Activated naive CD4-positive, alpha-beta T cell treated with anti-CD3 and anti-CD28 coated beads, Interleukin-2, amount 10 ng/mL, durations not matched to agents 7 days and 5 days (primary cell): ENCODE measurements around the gene AKTIP.
"Not testable (repeated sequence)": the region's sequence is repeated elsewhere in the genome, so short reads cannot be mapped to it uniquely, and the experiment has no call there.

Experiments used
- CTCF ChIA-PET: fragments of 350-600 bp; sonication (Branson Sonifier 250); formaldehyde crosslinking; loops from one replicate; lab custom pipeline; 2021; ENCODE audit warnings: antibody characterized with exemption; lab: Charles Lee
- DNase-seq: peaks from one replicate; pipeline ENCODE4 v3.0.0-alpha.2; 2020
- H3K27ac Mint-ChIP-seq: one replicate; pipeline ENCODE4 v1.8.0; 2021; ENCODE audit warnings: mild to moderate bottlenecking, moderate library complexity, mixed read lengths
- H3K27me3 Mint-ChIP-seq: one replicate; pipeline ENCODE4 v1.8.0; 2021; ENCODE audit warnings: mild to moderate bottlenecking, mixed read lengths
- H3K36me3 Mint-ChIP-seq: one replicate; pipeline ENCODE4 v1.8.0; 2021; ENCODE audit warnings: mixed read lengths
- H3K4me1 Mint-ChIP-seq: one replicate; pipeline ENCODE4 v1.8.0; 2021; ENCODE audit warnings: mixed read lengths
- H3K4me3 Mint-ChIP-seq: one replicate; pipeline ENCODE4 v1.8.0; 2021; ENCODE audit warnings: mild to moderate bottlenecking, moderate library complexity, mixed read lengths
- H3K9me3 Mint-ChIP-seq: one replicate; pipeline ENCODE4 v1.8.0; 2021; ENCODE audit warnings: mixed read lengths

Gene AKTIP

GRCh38 chr16:53528797-53529196 lies 25.8 kb upstream of the AKTIP start:
- Mint-ChIP-seq H3K27me3 (peaks cover 25% of the 10 kb centered on the region), H3K27ac (no peak overlapping the region), H3K36me3 (no peaks in the 10 kb centered on the region), H3K4me1 (peaks cover 4% of the 10 kb centered on the region), H3K4me3 (no peak overlapping the region), H3K9me3 (no peaks in the 10 kb centered on the region)
- no peak for DNase-seq
- CTCF ChIA-PET = no interaction called here

- CTCF ChIA-PET = no interaction called here
- Mint-ChIP-seq H3K4me1 (peaks cover 22% of the 10 kb centered on the region), H3K27ac (no peak overlapping the region)
Observed at GRCh38 chr16:53523971-53524548, 21.1 kb upstream of the AKTIP start.

GRCh38 chr16:53523126-53523804 lies 20.3 kb upstream of the AKTIP start:
- CTCF ChIA-PET = interaction anchor here (2.0 kb wide), 1 partner anchor 26 kb away, joined by 4 read pairs; no protein-coding TSS in a partner anchor
- Mint-ChIP-seq H3K27me3 (peaks cover 22% of the 10 kb centered on the region), H3K36me3 (no peaks in the 10 kb centered on the region), H3K9me3 (no peaks in the 10 kb centered on the region), H3K4me1 (peaks cover 30% of the 10 kb centered on the region), H3K4me3 (no peak overlapping the region), H3K27ac (no peak overlapping the region)
- DNase-seq = no peak

More at GRCh38 chr16:53523971-53524548, 21.1 kb upstream of the AKTIP start:
- H3K4me3 Mint-ChIP-seq = no peak overlapping the region
- no peaks in the 10 kb centered on the region for H3K36me3 Mint-ChIP-seq
- no peak for DNase-seq
- no peaks in the 10 kb centered on the region for H3K9me3 Mint-ChIP-seq
- peaks cover 23% of the 10 kb centered on the region for H3K27me3 Mint-ChIP-seq

GRCh38 chr16:53519417-53520091 lies 16.5 kb upstream of the AKTIP start:
- CTCF ChIA-PET = interaction anchor here (0.7 to 1.1 kb wide), 2 partner anchors 11 to 30 kb away, joined by 3 to 4 read pairs; no protein-coding TSS in a partner anchor
- Mint-ChIP-seq H3K27ac (peak overlapping the region; percentile 91), H3K9me3 (no peaks in the 10 kb centered on the region), H3K36me3 (peaks cover 12% of the 10 kb centered on the region), H3K27me3 (peaks cover 27% of the 10 kb centered on the region), H3K4me3 (peak overlapping the region; percentile 71), H3K4me1 (peaks cover 56% of the 10 kb centered on the region)
- DNase-seq = no peak

GRCh38 chr16:53518550-53519416 lies 15.8 kb upstream of the AKTIP start:
- CTCF ChIA-PET = interaction anchor here (0.7 to 1.7 kb wide), 3 partner anchors 12 to 31 kb away, joined by 3 to 4 read pairs (median 4); no protein-coding TSS in a partner anchor
- peak; percentile 90 for DNase-seq
- H3K27ac Mint-ChIP-seq = peak overlapping the region; percentile 91
- H3K9me3 Mint-ChIP-seq = peaks cover 7% of the 10 kb centered on the region
- peaks cover 17% of the 10 kb centered on the region for H3K36me3 Mint-ChIP-seq
- H3K4me1 Mint-ChIP-seq = peaks cover 64% of the 10 kb centered on the region
- peak overlapping the region; percentile 71 for H3K4me3 Mint-ChIP-seq
- peaks cover 26% of the 10 kb centered on the region for H3K27me3 Mint-ChIP-seq

GRCh38 chr16:53517851-53518250 lies 14.8 kb upstream of the AKTIP start:
- CTCF ChIA-PET = interaction anchor here (1.7 kb wide), 1 partner anchor 32 kb away, joined by 4 read pairs; no protein-coding TSS in a partner anchor
- Mint-ChIP-seq H3K4me1 (peaks cover 64% of the 10 kb centered on the region), H3K27ac (peak overlapping the region; percentile 91)

GRCh38 chr16:53515811-53516210 lies 12.8 kb upstream of the AKTIP start:
- Mint-ChIP-seq H3K36me3 (peaks cover 22% of the 10 kb centered on the region), H3K27ac (no peak overlapping the region), H3K27me3 (peaks cover 35% of the 10 kb centered on the region), H3K4me1 (peaks cover 73% of the 10 kb centered on the region), H3K4me3 (no peak overlapping the region), H3K9me3 (peaks cover 14% of the 10 kb centered on the region)
- peak; percentile 2 for DNase-seq
- CTCF ChIA-PET = interaction anchor here (1.0 to 1.6 kb wide), 2 partner anchors 8 to 10 kb away, joined by 3 to 6 read pairs; no protein-coding TSS in a partner anchor

More at GRCh38 chr16:53517851-53518250, 14.8 kb upstream of the AKTIP start:
- peaks cover 9% of the 10 kb centered on the region for H3K9me3 Mint-ChIP-seq
- peaks cover 23% of the 10 kb centered on the region for H3K27me3 Mint-ChIP-seq
- H3K36me3 Mint-ChIP-seq = peaks cover 18% of the 10 kb centered on the region
- peak overlapping the region; percentile 71 for H3K4me3 Mint-ChIP-seq
- DNase-seq = peak; percentile 1

- peaks cover 75% of the 10 kb centered on the region for H3K4me1 Mint-ChIP-seq
- DNase-seq = peak; percentile 12
- H3K4me3 Mint-ChIP-seq = no peak overlapping the region
- H3K9me3 Mint-ChIP-seq = peaks cover 14% of the 10 kb centered on the region
- CTCF ChIA-PET = interaction anchor here (1.6 kb wide), 1 partner anchor 9 kb away, joined by 6 read pairs; no protein-coding TSS in a partner anchor
- peaks cover 22% of the 10 kb centered on the region for H3K36me3 Mint-ChIP-seq
- peaks cover 35% of the 10 kb centered on the region for H3K27me3 Mint-ChIP-seq
- H3K27ac Mint-ChIP-seq = no peak overlapping the region
Observed at GRCh38 chr16:53515259-53515658, 12.2 kb upstream of the AKTIP start.

- peaks cover 33% of the 10 kb centered on the region for H3K27me3 Mint-ChIP-seq
- CTCF ChIA-PET, H3K27ac Mint-ChIP-seq, H3K4me3 Mint-ChIP-seq: not testable (repeated sequence)
- H3K4me1 Mint-ChIP-seq = peaks cover 61% of the 10 kb centered on the region
- DNase-seq = peak; percentile 3
- H3K36me3 Mint-ChIP-seq = peaks cover 19% of the 10 kb centered on the region
- H3K9me3 Mint-ChIP-seq = peaks cover 14% of the 10 kb centered on the region
Observed at GRCh38 chr16:53512795-53513194, 9.8 kb upstream of the AKTIP start.

- peaks cover 49% of the 10 kb centered on the region for H3K4me1 Mint-ChIP-seq
Observed at GRCh38 chr16:53511403-53512280, 8.6 kb upstream of the AKTIP start.

GRCh38 chr16:53511084-53511402 lies 8.0 kb upstream of the AKTIP start:
- H3K4me3 Mint-ChIP-seq = no peak overlapping the region
- H3K36me3 Mint-ChIP-seq = peaks cover 13% of the 10 kb centered on the region
- no peak overlapping the region for H3K27ac Mint-ChIP-seq
- peaks cover 51% of the 10 kb centered on the region for H3K4me1 Mint-ChIP-seq
- DNase-seq = no peak
- CTCF ChIA-PET = no interaction called here
- H3K9me3 Mint-ChIP-seq = peaks cover 14% of the 10 kb centered on the region
- peaks cover 27% of the 10 kb centered on the region for H3K27me3 Mint-ChIP-seq

More at GRCh38 chr16:53511403-53512280, 8.6 kb upstream of the AKTIP start:
- H3K36me3 Mint-ChIP-seq = peaks cover 16% of the 10 kb centered on the region
- no peak overlapping the region for H3K4me3 Mint-ChIP-seq
- no peak for DNase-seq
- CTCF ChIA-PET = interaction anchor here (0.9 kb wide), 1 partner anchor 33 kb away, joined by 3 read pairs; no protein-coding TSS in a partner anchor
- no peak overlapping the region for H3K27ac Mint-ChIP-seq
- peaks cover 14% of the 10 kb centered on the region for H3K9me3 Mint-ChIP-seq
- H3K27me3 Mint-ChIP-seq = peaks cover 30% of the 10 kb centered on the region

GRCh38 chr16:53510704-53511070 lies 7.7 kb upstream of the AKTIP start:
- Mint-ChIP-seq H3K4me3 (no peak overlapping the region), H3K36me3 (peaks cover 10% of the 10 kb centered on the region), H3K9me3 (peaks cover 14% of the 10 kb centered on the region), H3K4me1 (peaks cover 50% of the 10 kb centered on the region), H3K27ac (no peak overlapping the region), H3K27me3 (peaks cover 24% of the 10 kb centered on the region)
- CTCF ChIA-PET = interaction anchor here (1.3 kb wide), 1 partner anchor 35 kb away, joined by 5 read pairs; no protein-coding TSS in a partner anchor
- no peak for DNase-seq
